A673 (cell line): ENCODE results near the gene FKBP5. TPM values are rescaled to one million over a fixed set of nuclear protein-coding genes. Genes with fewer than 3 reads are reported as not detected.

ENCODE experiments used
- BruUV-seq: library from RNA; stranded (reverse); fragments of 400-500 nt; replicated peaks from 2 replicates; lab custom pipeline; 2021; lab: Mats Ljungman, UMichigan
- CTCF ChIA-PET: fragments of 300-600 bp; sonication (Branson Sonifier 250); formaldehyde crosslinking; loops from one replicate; lab custom pipeline; 2022; ENCODE audit warnings: antibody characterized with exemption; lab: Charles Lee
- POLR2A ChIA-PET: fragments of 300-600 bp; sonication (Branson Sonifier 250); formaldehyde crosslinking; loops from one replicate; lab custom pipeline; 2022; ENCODE audit warnings: antibody characterized with exemption; ENCODE audit not compliant: low non-redundant PET; lab: Charles Lee
- DNase-seq: peaks from one replicate; pipeline ENCODE4 v3.0.0-alpha.2; 2015; ENCODE audit warnings: low spot score
- H3K27ac ChIP-seq: fragments of 200-600 bp; sonication (generic); 2 replicates; pipeline ENCODE4 v1.5.1; 2016; ENCODE audit warnings: mixed run types, low read depth, mild to moderate bottlenecking, mixed read lengths, antibody characterized with exemption, low read length; ENCODE audit not compliant: poor library complexity, severe bottlenecking
- H3K27me3 ChIP-seq: fragments of 200-600 bp; sonication (generic); replicated peaks from 2 replicates; pipeline ENCODE4 v1.6.1; 2017; ENCODE audit warnings: mixed run types, low read depth, mild to moderate bottlenecking, mixed read lengths, antibody characterized with exemption, low read length; ENCODE audit not compliant: insufficient read depth, poor library complexity
- H3K36me3 ChIP-seq: fragments of 200-600 bp; sonication (generic); 2 replicates; pipeline ENCODE4 v1.6.1; 2016; ENCODE audit warnings: mixed run types, mild to moderate bottlenecking, mixed read lengths, antibody characterized with exemption, low read length; ENCODE audit not compliant: insufficient read depth, poor library complexity, severe bottlenecking
- H3K4me1 ChIP-seq: fragments of 200-600 bp; sonication (generic); 2 replicates; pipeline ENCODE4 v1.6.1; 2017; ENCODE audit warnings: mixed run types, mild to moderate bottlenecking, mixed read lengths, antibody characterized with exemption, low read length; ENCODE audit not compliant: insufficient read depth, poor library complexity, severe bottlenecking
- H3K4me3 ChIP-seq: fragments of 200-600 bp; sonication (generic); 2 replicates; pipeline ENCODE4 v1.5.1; 2016; ENCODE audit warnings: low read depth, mixed run types, mild to moderate bottlenecking, mixed read lengths, low read length; ENCODE audit not compliant: poor library complexity, severe bottlenecking
- H3K9me3 ChIP-seq: fragments of 200-600 bp; sonication (generic); 2 replicates; pipeline ENCODE4 v1.6.1; 2016; ENCODE audit warnings: mixed run types, low read depth, mild to moderate bottlenecking, mixed read lengths, antibody characterized with exemption, low read length; ENCODE audit not compliant: poor library complexity, severe bottlenecking
- EZH2 ChIP-seq: fragments of 200-600 bp; sonication (generic); IDR thresholded peaks from 2 replicates; pipeline ENCODE4 v1.6.1; 2017; ENCODE audit warnings: borderline replicate concordance, low read depth, mild to moderate bottlenecking, mixed read lengths, antibody characterized with exemption, low read length; ENCODE audit not compliant: poor library complexity, severe bottlenecking
- intact Hi-C: fragments of 100-400 bp; cut with micrococcal nuclease; formaldehyde crosslinking; loops from one replicate; pipeline ENCODE4 v1.10.0; 2022; ENCODE audit not compliant: unreplicated experiment
- total RNA-seq: library from RNA; stranded (reverse); gene quantifications from 2 replicates; pipeline ENCODE4 v1.2.3, GENCODE V29; 2021
- TF ChIP-seq, protein P1 (sequence below): fragments of 300-800, 200-600 bp; sonication (generic); conservative IDR thresholded peaks from 2 replicates; pipeline ENCODE4 v1.5.1; 2017; ENCODE audit warnings: low read depth, mild to moderate bottlenecking, antibody characterized with exemption, low read length, moderate library complexity, mixed read lengths

The FKBP5 gene
- total RNA-seq, 1 experiment from 2014 or later: 20.4 TPM

DNA sequence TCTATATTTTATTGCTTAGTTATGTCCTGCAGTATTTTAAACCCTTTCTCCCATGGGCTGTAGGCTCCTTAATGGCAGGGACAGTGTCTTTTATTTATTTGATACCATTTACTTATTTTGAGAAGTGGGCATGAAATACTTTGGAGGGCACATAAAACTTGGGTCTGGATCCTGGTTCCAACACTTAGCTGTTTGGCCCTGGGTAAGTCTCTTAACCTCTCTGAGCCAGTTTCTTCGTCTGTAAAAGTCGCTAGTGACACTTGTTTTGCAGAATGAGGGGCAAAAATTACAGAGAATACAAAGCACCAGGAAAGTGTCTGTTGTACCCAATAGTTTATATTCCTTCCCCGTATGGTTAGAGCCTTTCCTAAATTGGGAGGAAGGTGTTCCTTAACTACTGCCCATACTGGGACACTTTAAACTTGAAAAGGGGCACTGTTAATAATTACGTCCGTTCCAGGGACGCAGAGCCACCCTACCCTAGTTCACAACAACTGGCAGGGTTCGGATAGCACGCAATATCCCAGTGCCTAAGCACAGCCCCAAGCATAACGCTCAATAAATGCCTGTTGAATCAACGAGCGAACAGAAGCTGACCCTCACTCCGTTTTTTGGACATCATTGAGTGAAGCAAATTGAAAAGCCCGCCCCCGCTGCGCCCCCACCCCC is 42.2 kb upstream of the FKBP5 start:
- Histone ChIP-seq H3K27me3 (no peaks in the 10 kb centered on the region), H3K4me3 (peak overlapping the region; percentile 90), H3K4me1 (peaks cover 39% of the 10 kb centered on the region), H3K36me3 (no peaks in the 10 kb centered on the region), H3K27ac (peak overlapping the region; percentile 53), H3K9me3 (no peaks in the 10 kb centered on the region)
- TF ChIP-seq, protein P1, sequence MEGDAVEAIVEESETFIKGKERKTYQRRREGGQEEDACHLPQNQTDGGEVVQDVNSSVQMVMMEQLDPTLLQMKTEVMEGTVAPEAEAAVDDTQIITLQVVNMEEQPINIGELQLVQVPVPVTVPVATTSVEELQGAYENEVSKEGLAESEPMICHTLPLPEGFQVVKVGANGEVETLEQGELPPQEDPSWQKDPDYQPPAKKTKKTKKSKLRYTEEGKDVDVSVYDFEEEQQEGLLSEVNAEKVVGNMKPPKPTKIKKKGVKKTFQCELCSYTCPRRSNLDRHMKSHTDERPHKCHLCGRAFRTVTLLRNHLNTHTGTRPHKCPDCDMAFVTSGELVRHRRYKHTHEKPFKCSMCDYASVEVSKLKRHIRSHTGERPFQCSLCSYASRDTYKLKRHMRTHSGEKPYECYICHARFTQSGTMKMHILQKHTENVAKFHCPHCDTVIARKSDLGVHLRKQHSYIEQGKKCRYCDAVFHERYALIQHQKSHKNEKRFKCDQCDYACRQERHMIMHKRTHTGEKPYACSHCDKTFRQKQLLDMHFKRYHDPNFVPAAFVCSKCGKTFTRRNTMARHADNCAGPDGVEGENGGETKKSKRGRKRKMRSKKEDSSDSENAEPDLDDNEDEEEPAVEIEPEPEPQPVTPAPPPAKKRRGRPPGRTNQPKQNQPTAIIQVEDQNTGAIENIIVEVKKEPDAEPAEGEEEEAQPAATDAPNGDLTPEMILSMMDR: no peak
- TF ChIP-seq EZH2: no peak
- intact Hi-C loops: loop anchor here (10.0 kb wide), 1 partner anchor 364 kb away; no protein-coding TSS in a partner anchor
- no TSS peak for BruUV-seq
- no peak for DNase-seq
- POLR2A ChIA-PET: no interaction called here
- CTCF ChIA-PET: interaction anchor here (1.1 kb wide), 1 partner anchor 208 kb away, joined by 7 read pairs; no protein-coding TSS in a partner anchor

DNA sequence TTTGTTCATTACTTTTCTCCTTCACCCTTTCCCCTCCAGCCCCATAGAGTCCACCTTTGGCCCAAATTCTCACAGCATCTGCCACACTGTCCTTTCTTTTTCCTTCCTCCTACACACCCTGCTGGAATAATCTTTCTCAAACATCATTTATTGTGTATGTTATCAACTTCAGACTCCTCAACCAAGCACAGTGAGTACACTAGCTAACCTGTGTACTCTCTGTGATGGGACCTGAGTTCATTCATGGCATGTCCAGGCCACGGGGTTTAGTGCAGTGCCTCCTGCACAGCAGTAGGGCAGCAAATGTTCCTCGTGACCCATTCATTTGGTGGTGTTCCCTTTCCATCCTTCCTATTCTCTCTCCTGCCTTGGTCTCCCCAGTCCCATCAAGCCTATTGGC is 41.0 kb upstream of the FKBP5 start:
- DNase-seq: no peak
- no peaks in the 10 kb centered on the region for H3K9me3 ChIP-seq
- ChIA-PET POLR2A (no interaction called here), CTCF (interaction anchor here (1.1 kb wide), 1 partner anchor 207 kb away, joined by 7 read pairs; no protein-coding TSS in a partner anchor)
- H3K27ac ChIP-seq: no peak overlapping the region
- intact Hi-C loops: loop anchor here (10.0 kb wide), 1 partner anchor 365 kb away; no protein-coding TSS in a partner anchor
- no TSS peak for BruUV-seq
- TF ChIP-seq EZH2: no peak
- TF ChIP-seq, protein P1: no peak
- H3K36me3 ChIP-seq: no peaks in the 10 kb centered on the region
- peaks cover 45% of the 10 kb centered on the region for H3K4me1 ChIP-seq
- no peaks in the 10 kb centered on the region for H3K27me3 ChIP-seq
- H3K4me3 ChIP-seq: no peak overlapping the region

DNA sequence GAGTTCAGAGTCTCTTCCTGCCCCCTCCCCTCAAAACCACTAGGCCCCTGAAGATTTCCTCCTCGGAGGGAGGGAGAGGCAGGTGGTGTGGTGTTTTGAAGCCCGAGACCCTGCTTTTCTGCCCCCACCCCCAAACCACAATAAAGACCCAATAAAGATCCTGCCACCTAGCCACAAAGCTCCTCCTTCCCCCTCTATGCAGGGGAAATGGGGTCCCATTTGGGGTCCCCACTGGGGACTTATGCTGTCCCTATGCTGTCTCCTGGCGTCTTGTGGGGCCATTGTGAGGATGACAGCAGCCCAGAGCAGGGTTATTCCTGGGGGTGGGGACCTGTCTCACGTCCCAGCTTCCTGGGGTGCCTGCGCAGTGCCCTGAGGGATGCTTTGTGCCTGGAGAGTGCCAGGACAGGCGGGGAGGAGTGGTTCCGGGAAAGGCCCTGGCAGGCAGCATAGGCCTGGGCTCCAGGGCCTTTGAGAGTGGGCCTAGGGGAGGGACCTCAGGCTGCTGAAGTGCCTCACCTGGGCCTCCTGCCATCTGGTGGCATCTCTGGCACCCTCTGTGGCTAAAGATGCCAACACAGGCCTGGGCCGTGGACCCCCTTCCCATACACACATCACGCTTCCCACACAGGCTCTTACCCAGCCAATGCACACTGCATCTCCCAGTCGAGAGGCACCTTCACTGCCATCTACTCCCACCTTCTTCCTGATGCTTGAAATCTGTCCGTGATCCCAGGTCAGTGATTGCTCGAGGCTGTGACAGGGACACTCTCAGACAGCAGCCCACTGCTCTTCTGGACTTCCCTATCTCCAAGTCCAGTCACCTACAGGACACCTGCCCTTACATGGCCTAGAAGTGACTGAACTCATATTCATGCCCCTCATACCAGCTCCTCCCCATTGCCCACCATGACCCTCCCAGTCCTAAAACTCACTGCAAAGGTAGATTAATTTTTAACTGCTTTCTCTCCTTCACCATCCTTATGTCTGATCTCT is 40.3 kb upstream of the FKBP5 start:
- Histone ChIP-seq H3K27me3 (no peaks in the 10 kb centered on the region), H3K9me3 (no peaks in the 10 kb centered on the region), H3K36me3 (no peaks in the 10 kb centered on the region), H3K4me1 (peaks cover 45% of the 10 kb centered on the region), H3K4me3 (peak overlapping the region; percentile 71), H3K27ac (no peak overlapping the region)
- DNase-seq: no peak
- TF ChIP-seq, protein P1: no peak
- no peak for TF ChIP-seq EZH2
- ChIA-PET POLR2A (no interaction called here), CTCF (interaction anchor here (1.7 kb wide), 1 partner anchor 8 kb away, joined by 5 read pairs; the partner anchor contains the start of gene ARMC12)
- intact Hi-C loops: no loop called here
- BruUV-seq: no TSS peak
